ENCODE results near the gene NT5C1A.

Gene NT5C1A

DNA sequence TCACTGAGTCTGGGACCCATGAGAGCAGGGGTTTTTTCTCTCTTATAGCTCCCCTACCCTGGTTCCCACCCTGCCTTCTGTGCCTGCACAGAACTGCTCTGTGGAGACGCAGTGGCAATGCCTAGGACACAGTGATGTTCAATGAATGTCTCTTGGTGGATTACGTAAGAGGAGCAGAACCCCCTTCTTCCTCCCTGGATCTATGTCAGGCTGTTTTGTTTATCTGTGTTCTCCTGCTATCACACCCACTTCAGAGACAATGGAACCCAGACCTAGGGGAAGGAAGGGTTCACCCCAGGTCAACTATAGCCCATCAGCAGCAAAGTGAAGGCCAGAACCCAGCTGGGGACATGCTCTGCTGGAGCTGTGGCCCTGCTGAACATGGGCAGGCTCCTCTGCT lies 17.3 kb upstream of the NT5C1A start:
- DNase-seq: no peak

- no peak for DNase-seq
These were observed 16.8 kb upstream of the NT5C1A start for GRCh38 chr1:39688706-39689105.

GRCh38 chr1:39687243-39687642 lies 15.3 kb upstream of the NT5C1A start:
- DNase-seq: no peak

DNA sequence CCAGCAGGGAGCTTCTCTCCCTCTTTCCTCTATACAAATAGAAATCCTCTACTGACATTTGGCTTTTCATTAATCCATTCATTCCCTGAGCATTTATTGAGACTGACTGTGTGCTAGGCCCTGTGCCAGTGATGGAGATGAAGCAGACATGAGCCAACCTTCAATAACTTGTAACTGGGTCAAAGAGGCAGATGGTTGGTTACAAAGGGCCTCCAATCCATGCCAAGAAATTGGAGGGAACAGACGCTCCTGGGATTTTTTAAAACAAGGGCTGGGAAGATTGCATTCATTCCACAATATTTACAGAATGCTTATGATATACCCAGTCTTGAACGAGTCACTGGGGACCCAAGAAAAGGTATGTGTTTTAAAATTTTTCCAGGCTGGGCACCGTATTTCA lies 13.2 kb upstream of the NT5C1A start:
- DNase-seq: no peak

DNA sequence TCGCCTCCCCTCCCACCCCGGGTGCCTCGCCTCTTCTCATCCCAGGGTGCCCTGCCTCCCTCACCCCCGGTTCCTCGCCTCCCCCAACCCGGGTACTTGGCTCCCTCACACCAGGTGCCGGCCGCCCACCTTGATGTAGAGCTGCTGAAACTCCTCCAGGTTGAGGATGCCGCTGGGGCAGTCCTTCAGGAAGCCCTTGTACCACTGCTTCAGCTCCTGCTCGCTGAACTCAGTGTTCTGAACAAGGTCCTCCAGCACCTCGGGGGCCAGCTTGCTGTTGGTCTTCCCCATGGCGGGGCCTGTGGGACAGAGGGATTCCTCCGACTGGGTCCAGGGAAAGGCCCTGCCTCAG lies 12.4 kb upstream of the NT5C1A start:
- DNase-seq: no peak

- DNase-seq: no peak
These were observed 11.8 kb upstream of the NT5C1A start for GRCh38 chr1:39683591-39684312.

DNA sequence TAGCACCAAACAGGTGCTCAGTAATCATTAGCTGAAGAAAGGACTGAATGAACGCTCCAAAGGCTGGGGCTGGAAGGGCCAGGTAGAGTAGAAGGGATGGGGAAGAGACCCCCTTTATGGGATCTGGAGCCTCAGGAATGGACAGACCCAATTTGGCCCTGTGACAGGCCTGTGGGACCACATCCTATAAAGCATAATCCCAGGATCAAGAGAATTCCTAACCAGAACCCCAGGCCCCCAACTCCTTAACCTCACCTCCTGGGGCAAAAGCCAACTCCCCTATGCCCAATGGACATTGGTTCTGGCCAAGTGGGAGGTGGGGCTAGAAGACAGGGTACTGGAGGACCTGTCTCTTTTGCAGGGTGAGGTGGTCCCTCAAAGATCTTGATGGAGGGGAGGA lies 10.1 kb upstream of the NT5C1A start:
- no peak for DNase-seq

- no peak for DNase-seq
These were observed 9.4 kb upstream of the NT5C1A start for GRCh38 chr1:39681294-39681693.

DNA sequence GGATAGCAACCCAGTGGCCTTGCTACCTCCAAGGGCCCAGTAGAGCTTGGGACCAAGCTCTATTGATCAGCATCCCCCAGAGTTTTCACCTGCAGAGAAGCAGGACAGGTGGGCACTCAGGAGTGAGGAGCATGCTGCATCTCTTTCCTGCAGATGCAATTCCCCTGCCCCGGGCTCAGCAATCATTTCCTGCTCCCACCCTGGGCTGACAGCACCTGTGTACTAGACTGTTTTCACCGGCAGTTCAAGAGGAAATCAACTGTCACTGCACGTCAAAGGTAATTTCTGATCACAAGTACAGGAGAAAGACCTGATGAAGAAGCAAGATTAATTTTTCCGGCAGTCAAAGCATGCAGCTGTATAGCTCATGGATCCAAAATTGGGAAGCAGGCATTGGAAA lies 8.8 kb upstream of the NT5C1A start:
- DNase-seq: no peak

- no peak for DNase-seq
These were observed 7.9 kb upstream of the NT5C1A start for GRCh38 chr1:39679821-39680220.

- DNase-seq: no peak
These were observed 7.0 kb upstream of the NT5C1A start for GRCh38 chr1:39678889-39679288.

DNA sequence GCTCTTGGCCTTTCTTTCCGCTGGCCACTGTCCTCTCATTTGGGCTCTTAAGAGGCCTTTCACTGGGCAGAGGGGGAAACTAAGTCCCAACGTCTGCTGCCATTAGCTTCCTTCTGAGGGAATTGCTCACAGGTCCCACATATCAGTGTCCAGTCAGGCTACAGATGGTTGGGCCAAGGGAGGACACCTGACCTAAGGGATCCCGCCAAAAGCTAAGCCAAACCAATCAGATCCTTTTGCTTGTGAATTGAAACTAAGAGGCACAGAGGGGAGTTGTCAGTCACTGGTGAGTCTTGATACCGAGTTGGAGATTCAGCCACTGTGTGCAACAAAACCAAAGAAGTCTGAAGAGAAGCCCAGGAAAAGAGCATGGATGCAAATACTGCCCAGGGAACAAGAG lies 5.7 kb upstream of the NT5C1A start:
- no peak for DNase-seq

- DNase-seq: no peak
These were observed 5.1 kb upstream of the NT5C1A start for GRCh38 chr1:39676948-39677548.

- DNase-seq: no peak
These were observed 3.3 kb upstream of the NT5C1A start for GRCh38 chr1:39675220-39675619.

DNA sequence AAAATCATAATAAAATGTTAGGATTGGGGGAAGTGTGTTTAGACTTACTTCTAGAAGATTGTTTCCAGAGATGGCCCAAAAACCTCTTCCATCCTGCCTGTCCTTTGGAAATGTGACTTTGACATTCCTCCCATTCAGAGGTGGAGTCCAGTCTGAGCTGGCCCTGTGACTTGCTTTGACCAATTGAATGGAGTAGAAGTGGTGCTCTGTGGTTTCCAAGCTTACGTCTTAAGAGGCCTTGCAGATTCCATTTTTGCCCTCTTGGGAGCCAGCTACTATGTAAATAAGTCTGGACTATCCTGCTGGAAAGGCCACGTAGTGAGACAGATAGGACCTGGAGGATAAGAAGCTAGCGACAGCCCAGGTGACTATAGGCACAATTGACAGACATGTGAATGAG lies 1.3 kb upstream of the NT5C1A start:
- DNase-seq: no peak

DNA sequence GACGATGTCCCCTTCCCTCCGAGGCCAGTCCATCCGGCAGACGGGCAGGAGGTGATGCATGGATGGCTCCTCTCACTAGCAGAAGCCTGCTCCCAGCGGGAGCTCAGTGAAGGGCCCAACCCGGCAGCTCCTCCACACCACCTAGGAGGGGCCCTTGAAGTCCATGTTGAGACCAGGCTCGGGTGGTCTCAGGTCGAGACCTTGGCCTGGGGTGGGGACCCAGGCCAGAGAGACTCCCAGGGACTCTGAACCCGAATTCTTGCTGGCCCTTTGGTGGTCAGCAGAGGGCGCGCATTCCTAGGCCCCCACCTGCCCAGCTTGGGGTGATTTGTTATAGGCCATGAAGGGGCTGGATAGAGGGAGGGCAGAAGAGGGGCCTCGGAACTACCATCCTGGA lies 642 bp upstream of the NT5C1A start:
- DNase-seq: no peak

DNA sequence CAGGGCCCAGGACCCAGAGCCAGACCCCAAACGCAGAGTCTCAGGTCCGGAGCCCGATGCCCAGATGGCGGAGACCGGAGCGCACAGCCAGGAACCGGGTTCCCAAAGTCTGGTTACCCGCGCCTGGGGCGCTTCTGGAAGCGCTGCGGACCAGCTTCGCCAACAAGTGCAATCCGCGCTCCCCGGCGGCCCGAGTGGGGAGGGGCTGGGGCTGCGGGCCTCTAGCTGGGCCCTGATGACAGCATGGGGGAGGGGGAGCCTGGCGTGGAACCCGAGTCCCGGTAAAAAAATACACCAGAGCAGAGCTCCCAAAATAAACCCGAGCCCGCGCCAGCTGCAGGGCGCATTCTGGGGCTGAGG lies 494 bp downstream of the NT5C1A start:
- DNase-seq: no peak

DNA sequence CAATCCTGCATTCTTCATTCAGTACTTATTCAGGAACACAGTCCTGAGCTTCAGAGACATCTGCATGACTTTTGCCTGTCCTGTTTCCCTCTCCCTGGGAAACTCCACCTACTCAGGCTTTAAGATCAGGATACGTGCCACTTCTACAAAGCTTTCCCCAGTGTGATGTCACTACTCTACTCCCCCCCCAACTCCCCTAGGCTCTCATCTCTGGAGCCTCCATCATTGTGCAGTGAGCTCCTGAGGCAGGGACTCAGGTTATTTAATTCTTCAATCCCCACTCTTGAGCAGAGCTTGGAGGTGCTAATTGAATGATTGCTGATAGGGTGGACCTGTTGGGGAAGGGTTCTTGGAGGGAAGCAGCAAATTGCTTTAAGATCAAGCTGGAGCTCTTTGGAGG lies 1.2 kb downstream of the NT5C1A start:
- DNase-seq: no peak

DNA sequence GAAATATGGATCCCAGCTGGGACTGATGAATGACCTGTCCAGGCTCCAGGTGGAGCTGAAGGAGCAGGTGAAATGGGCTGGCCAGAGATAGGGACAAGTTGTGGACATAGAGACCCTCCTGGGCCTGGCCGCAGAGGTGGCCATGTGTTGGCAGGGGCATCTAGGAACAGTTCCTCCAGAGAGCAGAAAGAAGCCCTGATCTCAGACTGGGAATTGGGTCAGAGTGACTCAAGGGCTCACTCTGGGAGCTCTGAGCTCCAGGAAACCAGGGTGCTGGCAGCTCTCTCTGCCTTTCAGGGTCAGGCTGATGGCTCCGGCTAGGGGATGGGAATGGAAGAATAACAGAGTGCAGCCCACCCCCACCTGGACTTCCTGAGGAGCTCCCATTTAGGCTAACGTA lies 3.0 kb downstream of the NT5C1A start:
- no peak for DNase-seq

DNA sequence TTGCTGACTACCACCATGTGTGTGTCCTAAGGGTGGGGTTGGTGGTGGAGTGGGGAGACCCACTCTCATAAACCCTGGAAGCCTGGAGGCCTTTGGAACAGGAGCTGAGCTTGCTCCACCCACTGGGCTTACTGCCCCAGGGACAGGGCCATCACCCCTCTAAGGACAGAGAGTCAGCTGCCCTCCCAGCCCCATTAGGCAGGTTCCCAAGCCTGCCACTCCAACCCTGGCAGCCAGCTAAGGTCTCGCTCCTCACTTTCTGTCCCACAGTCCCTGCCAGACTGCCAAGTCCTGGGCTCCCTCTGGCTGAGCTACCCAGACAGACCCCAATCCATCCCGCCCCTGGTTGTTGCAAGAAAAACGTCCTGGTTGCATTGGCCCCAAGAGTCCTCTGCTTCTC lies 3.8 kb downstream of the NT5C1A start:
- no peak for DNase-seq

DNA sequence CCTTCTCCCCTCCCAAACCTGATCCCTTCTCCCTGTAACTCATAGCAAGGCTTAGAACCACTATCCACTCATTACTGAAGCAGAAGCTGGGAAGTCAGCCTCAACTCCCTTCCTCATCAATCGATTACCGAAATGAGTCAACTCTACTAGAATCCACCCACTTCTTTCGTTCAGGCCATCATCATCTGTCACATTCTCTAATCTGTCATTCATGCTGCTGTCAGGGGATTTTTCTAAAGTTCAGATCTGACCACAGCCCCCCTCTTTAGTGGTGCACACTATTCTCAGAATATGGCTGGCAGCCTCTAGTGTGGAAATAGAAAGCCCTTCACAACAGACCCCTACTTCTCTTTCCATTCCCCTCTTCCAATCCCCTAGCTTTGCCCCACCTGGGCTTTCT lies 5.1 kb downstream of the NT5C1A start:
- no peak for DNase-seq

DNA sequence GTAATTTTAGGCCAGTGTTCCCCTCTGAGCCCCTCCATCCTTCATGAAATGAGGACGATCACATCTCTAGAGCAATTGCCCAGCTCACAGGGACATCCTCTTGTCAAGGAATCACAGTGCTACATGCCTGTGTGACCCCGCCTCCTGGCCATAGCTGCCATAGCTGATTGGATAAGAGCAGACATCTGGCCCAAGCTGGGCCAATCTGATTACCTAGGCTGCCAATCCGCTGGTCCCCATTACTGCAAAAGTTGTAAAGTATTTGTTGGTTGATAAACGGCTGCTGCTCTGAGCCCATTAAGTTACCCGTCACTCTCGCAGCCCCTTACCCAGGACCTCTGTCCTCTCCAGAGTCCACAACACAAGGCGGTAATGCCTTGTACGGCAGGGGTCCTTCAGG lies 8.3 kb downstream of the NT5C1A start:
- no peak for DNase-seq

DNA sequence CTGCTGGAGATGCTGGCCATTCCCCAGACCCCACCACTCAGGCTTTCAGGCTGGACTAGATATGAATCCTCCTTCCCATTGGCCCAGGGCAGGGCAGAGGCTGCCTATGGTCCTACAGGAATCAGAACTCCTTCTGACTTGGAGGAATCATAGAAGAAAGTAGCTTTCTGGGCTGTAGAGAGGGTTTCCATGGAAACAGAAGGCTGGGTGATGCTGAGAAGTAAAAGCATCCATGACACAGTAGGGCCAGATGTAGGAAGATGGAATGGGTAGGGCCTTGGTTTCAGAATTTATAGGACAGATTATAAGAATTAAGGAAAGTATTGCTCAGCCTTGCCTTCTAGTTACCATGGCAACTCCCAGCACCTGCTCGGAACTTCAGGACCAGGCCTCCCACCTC lies 9.0 kb downstream of the NT5C1A start:
- DNase-seq: no peak

DNA sequence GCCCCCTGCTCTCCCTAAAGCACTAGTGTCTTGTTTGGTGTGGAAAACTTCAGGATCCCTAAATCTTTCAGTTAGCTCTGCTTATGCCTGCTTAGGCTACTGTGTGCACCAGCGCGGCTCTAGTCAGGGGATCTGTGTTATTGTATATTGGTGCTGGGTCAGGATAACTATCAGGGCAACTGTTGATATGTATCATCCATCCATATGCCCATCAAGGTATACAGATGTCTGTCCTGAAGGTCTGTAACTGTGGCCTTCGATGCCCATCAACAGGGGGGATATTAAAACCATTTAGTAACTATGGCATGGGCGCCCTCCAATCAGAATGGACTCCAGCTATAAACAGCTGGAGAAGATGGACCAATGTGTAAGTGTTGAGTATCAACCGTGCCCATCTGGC lies 12.4 kb downstream of the NT5C1A start:
- no peak for DNase-seq

- DNase-seq: no peak
These were observed 12.8 kb downstream of the NT5C1A start for GRCh38 chr1:39659110-39659509.
